Uterus (tissue), 2 donors: ENCODE results near the gene TXNRD2.

Source experiments
- CTCF ChIP-seq, 4 experiments: fragments of 200-600 bp in 2 of 4; fragments of 450-650 bp in 2 of 4; sonication (generic) in 2 of 4; IDR thresholded peaks; one replicate each; pipeline ENCODE4 v1.5.1; 2016 to 2019; ENCODE audit warnings: antibody characterized with exemption in 4 of 4, mild to moderate bottlenecking in 2 of 4, moderate library complexity in 1 of 4
- POLR2A ChIP-seq, 2 donors: fragments of 450-650 bp; IDR thresholded peaks; one replicate each; pipeline ENCODE4 v1.6.1; 2016; ENCODE audit warnings: antibody characterized with exemption in 2 of 2, mild to moderate bottlenecking in 1 of 2, moderate library complexity in 1 of 2

DNA sequence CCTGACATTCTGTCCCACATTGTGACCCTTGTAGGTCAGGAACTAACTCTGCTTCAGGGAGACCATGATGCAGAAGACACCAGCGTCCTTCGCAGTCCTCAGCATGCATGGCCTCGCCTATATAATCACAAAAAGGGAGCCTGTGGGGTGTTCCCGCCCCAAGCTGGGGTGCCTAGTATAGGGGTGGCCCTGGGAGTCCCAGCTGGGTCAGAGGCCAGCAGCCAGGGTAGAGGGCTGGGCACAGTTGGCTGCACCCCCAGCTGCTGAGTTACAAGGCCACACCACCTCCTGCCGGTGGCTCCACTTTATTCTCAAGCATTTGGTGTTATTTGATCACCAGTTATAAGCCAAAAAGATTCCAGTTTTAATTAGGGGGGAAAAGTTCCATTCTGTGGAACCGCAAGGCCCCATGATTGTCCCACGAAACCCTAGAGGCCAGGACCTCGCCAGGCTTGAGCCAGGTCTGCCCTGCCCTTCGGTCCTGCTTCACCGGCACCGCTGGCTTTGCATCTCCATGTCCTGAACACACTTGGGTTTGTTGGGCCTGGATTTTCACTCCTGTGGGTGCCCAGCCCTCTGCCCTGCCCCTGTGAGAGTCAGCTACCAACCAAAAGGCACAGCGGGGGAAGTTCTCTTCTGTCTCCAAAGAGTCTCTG lies 72.0 kb downstream of the TXNRD2 start:
- no peak for TF ChIP-seq CTCF (IDR thresholded peaks at IDR 0.05)
- no peak for TF ChIP-seq POLR2A (IDR thresholded peaks at IDR 0.05)
